GM19324 (cell line): ENCODE results near the gene AGPAT3.

Experiments
- ATAC-seq: cut with Tn5 transposase; IDR thresholded peaks from one replicate; pipeline ENCODE4 v1.9.1; 2021; ENCODE audit warnings: mild to moderate bottlenecking, moderate library complexity; ENCODE audit not compliant: unreplicated experiment, low FRiP score

AGPAT3 gene

GRCh38 chr21:44010429-44010828 lies 145.4 kb downstream of the AGPAT3 start:
- no peak for ATAC-seq

- ATAC-seq = no peak
These were observed 146.1 kb downstream of the AGPAT3 start for GRCh38 chr21:44011123-44011522.

DNA sequence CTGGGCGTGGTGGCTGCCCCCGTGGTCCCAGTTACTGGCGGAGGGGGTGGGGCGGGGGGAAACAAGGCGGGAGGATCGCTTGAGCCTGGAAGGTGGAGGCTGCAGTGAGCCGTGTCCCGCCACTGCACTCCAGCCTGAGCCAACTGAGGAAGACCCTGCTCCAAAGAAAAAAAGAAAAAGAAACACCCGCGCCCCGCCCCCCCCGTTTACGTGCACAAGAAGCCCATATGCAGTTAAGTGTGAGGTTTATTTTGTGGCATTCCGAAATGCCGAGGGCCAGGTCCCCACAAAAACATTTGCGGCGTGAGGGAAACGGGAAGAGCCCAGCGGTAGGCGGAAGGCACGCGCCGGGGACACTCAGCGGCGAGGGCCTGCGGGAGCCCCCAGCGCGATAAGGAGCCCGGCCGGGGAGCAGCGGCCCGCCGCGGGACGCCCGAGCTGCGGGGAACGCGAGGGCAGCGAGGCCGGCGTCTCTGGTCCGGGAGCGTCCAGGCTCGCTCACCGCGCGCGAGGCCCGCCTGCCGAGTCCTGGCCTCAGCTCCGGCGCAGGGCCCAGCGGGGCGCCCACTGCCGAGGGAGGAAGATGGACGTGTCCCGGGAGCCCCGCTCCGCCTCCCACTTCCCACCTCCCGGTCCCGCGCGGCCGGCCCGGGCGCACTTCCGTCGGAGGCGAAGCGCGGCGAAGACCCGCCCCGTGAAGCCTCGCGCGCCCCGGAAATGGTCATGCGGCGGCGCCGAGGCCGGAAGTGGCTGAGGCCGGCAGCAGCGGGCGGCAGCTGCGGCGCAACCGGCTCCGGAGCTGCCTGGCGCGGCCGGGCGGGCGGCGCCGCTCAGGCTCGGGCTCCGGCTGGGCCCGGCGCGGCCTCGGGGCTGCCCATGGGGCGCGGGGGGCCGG lies 146.8 kb downstream of the AGPAT3 start, which contains the start of gene TRAPPC10:
TRAPPC10 (plus strand) TSS at position 731 of the 895 bp plus-strand sequence. CDS start 185 bp downstream, outside the sequence.
- peak; percentile 80 for ATAC-seq

DNA sequence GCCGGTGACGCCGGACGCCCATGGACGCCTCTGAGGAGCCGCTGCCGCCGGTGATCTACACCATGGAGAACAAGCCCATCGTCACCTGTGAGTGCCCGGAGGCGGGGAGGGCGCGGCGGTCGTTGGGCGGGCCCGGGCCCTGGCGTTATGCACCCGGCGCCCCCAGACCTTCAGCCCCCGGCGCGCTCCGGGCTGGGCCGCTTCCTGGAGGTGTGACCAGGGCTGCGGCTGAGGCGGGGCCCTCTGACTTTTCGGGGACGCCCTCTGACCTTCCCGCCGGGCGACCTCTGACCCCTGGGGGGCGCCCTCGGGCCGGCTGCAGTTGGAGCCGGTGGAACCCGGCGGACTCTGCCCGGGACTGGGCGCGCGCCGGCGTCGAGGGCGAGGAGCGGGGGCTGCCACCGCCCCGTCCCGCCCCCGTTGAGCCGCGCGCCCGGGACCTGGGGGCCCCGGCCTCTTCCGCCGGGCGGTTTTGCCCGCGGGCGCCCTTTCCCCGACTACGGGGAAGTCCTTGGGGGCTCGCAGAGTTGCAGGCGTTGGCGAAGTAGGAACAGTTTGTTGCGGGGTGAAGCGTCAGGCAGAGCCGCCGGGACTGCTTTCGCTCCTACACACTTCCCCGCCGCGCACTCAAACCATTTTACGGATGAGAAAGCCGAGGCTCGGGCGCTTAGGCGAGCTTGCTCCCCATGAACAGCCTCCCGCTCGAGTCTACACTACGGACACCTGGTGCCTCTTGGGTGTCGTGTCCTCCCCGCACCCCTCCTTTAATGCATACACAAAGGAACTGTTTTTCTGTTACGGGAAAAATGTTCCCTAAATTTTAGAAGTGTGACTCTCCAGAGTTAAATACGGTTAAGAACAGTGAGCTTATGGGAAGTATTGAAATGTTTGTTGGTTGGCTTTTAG lies 147.7 kb downstream of the AGPAT3 start:
- peak; percentile 75 for ATAC-seq

DNA sequence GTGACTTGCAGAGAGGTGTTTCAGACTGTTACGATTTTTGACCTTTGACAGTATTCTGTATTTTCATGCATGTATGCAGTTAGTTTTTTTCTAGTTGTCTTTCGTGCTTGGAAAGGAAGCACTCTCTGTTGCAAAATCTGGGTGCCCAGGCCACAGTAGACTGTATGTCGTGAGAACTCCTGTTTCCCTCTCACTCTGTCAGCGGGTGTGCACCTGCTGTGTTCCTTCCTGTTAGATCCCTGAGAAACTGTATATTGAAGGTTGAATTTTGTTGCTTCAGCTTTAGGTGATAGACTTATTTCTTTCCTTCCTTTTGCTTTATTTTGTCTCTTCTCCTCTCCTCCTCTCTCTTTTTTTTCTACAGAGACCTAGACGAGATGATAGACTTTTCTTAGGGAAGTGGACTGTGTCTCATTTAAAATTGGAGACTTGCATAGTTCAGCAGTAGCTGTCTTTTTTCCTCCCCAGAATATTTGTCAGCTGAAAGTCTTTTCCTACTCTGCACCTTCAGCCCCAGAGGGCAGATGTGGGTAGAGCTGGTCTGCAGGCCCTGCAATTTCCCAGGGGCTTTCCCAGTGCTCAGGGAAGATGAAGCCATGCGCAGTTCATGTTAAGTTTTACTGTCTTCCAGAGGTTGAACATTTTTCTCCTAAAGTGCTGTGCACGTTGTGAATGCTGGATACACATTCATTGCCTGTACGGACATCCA lies 148.5 kb downstream of the AGPAT3 start:
- ATAC-seq = no peak

- ATAC-seq = no peak
These were observed 152.6 kb downstream of the AGPAT3 start for GRCh38 chr21:44017601-44018000.

GRCh38 chr21:44018127-44018526 lies 153.1 kb downstream of the AGPAT3 start:
- ATAC-seq = no peak

DNA sequence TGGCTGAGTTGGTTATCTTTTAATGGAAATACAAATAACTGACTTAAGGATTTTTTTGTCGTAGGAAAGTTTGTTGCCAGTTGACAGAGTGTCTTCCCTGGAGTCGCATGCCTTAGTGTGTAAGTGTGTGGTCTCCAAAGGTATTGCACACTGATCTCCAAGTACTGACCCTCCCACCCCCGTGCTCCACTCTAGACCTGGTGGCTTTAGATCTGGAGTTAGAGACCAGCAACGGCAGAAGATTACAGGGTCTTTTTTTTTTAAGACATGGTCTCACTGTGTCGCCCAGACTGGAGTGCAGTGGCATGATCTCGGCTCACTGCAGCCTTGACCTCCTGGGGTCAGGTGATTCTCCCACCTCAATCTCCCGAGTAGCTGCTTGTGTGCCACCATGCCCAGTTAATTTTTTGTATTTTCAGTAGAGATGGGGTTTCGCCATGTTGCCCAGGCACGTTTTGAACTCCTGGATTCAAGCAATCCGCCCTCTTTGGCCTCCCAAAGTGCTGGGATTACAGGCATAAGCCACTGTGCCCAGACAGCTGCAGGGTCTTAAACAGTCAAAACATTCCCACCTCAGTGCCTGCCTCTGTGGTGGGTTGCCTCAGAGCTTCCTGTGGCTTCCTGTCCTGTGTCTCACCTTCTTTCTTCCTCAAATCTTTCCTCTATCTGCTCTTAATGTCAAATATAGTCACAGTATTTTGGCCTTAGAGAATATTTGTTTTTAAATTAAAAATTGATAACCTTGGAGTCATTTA lies 154.0 kb downstream of the AGPAT3 start:
- no peak for ATAC-seq

DNA sequence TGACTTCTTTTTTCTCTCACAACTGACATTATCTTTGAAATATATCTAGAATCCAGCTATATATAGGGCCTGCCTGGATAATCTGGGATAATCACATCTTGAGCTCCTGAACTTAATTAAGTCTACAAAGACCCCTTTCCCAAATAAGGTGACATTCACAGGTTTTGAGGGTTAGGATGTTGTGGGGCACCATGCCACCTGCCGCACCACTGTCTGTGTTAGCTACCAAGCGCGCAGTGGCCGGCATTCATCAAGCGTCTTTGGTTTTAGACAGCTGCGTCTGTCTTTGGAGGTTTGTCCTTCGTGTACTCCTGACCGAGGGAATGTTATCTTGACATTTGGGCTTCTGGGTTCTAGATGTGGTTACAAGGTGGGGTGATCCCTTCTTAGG lies 154.5 kb downstream of the AGPAT3 start:
- ATAC-seq = no peak

GRCh38 chr21:44020551-44020950 lies 155.5 kb downstream of the AGPAT3 start:
- ATAC-seq = no peak

DNA sequence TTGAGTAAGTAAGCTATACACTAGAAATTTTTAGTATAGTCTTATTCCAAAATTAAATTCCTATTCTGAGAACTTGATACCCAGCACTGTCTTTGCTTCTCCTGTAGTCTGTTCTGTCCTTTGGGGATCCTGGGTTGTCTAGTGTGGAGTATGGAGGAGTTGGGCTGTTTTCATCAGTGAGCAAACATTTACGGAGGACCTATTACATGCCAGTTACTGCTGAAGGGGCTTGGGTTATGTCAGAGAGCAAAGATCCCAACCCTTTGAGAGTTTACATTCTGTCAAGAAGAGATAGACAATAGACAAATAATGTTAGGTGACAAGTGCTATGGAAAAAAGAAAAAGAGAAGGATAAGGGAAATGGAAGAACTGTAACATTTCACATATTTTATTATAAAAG lies 156.0 kb downstream of the AGPAT3 start:
- ATAC-seq = no peak

- ATAC-seq = no peak
These were observed 159.2 kb downstream of the AGPAT3 start for GRCh38 chr21:44024257-44024656.

DNA sequence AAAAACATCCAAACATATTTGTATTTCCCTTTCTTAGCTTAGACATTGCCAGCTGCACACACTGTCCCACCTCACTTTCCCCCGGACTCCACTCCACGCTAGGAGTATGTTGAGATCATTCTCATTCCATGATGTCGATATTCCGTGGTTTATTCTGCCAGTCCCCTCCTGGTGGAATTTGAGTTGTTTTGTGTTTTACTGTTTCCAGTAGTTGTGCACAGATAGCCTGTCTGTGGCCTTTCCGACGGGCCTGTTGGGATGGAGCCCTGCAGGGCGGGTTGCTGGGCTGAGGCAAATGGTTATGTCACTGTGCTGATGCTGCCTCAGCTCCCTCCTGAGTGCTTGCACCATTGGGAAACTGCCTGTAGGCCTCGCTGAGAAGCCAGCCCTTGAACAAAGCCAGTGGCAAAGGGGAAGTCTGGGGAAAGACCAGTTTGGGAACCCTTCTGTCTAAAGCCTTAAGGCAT lies 159.9 kb downstream of the AGPAT3 start:
- ATAC-seq = no peak

DNA sequence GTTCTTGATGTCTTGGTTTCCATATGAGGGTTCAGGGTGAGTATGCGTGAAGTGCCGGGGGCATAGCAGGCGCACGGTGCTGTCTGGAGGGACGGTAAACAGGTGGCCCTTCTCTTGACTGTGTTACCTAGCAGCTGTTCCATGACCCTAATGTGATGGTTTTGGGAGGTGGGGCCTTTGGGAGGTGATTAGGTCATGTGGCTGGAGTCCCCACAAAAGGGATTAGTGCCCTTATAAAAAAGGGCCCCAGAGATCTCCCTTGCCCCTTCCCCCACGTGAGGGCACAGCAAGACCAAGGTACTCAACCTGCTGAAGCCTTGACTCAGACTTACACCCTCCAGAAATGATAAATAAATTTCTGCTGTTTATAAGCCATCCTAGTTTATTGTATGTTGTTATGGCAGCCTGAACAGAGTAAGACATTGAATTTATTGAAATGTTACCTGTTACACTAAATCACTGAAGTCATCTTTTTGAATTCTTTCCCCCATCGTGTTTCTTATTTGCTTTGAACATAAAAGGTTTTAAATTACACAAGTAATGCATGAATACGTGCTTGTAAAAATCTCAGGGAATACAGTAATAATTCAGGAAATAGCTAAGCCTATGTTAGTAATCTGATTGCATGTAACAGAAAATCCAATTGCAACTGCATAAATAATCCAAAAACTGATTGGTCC lies 162.7 kb downstream of the AGPAT3 start:
- ATAC-seq = no peak

DNA sequence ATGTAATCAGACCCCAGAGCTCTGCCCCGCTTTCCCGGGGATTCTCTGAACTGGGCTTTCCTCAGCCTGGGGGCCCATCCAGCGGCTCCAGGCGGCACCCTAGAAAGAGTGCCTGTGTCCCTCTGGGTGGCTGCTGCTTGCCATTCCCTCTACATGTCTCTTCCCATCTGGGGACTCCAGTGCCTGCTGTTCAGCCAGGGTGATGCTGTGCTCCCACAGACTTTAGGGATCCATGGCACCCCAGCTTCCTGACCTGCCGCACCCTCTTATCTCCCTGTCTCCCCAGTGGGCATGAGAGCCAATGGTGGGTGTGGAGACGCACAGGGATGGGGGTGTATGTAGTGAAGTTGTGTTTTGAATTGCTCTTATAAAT lies 163.2 kb downstream of the AGPAT3 start:
- no peak for ATAC-seq

GRCh38 chr21:44029460-44030087 lies 164.6 kb downstream of the AGPAT3 start:
- no peak for ATAC-seq

DNA sequence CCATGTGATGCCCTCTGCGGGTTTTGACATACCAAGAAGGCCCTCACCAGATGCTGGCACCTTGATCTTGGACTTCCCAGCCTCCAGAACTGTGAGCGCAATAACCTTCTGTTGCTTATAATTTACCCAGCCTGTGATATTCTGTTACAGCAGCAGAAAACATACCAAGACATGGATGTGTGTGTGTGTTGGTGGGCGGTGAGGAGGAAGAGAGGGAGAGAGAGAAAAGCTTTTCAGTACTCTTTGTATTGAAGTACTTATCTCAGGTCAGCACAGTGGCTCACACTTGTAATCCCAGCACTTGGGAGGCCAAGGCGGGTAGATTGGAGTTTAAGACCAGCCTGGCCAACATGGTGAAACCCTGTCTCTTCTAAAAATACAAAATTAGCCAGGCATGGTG lies 170.2 kb downstream of the AGPAT3 start:
- ATAC-seq = no peak
